Hepatocyte (in vitro differentiated cells): Measurements from ENCODE around the gene RAB38. TPM values are rescaled to one million over a fixed set of nuclear protein-coding genes. Genes with fewer than 3 reads are reported as not detected.

ENCODE experiments used
- DNase-seq: peaks from one replicate; pipeline ENCODE4 v3.0.0-alpha.2; 2016; ENCODE audit warnings: low spot score
- H2AFZ ChIP-seq: fragments of 200-600 bp; sonication (generic); 2 replicates; pipeline ENCODE4 v1.6.0; 2016; ENCODE audit warnings: antibody characterized with exemption, mild to moderate bottlenecking
- H3K27ac ChIP-seq: fragments of 200-600 bp; sonication (generic); 2 replicates; pipeline ENCODE4 v1.5.1; 2016; ENCODE audit warnings: mild to moderate bottlenecking
- H3K27me3 ChIP-seq: fragments of 200-600 bp; sonication (generic); 2 replicates; pipeline ENCODE4 v1.6.1; 2016
- H3K36me3 ChIP-seq: fragments of 200-600 bp; sonication (generic); replicated peaks from 2 replicates; pipeline ENCODE4 v1.5.1; 2016; ENCODE audit warnings: low read depth; ENCODE audit not compliant: insufficient read depth
- H3K4me1 ChIP-seq: fragments of 200-600 bp; sonication (generic); 2 replicates; pipeline ENCODE4 v1.5.1; 2016; ENCODE audit warnings: mild to moderate bottlenecking, moderate library complexity; ENCODE audit not compliant: insufficient read depth
- H3K4me2 ChIP-seq: fragments of 200-600 bp; sonication (generic); 2 replicates; pipeline ENCODE4 v1.6.0; 2016
- H3K4me3 ChIP-seq: fragments of 200-600 bp; sonication (generic); 2 replicates; pipeline ENCODE4 v1.5.1; 2016; ENCODE audit warnings: mild to moderate bottlenecking
- H3K79me2 ChIP-seq: fragments of 200-600 bp; sonication (generic); 2 replicates; pipeline ENCODE4 v1.6.0; 2017; ENCODE audit warnings: mild to moderate bottlenecking
- H3K9me2 ChIP-seq: fragments of 200-600 bp; sonication (generic); replicated peaks from 2 replicates; pipeline ENCODE4 v1.6.0; 2017; ENCODE audit warnings: mild to moderate bottlenecking; ENCODE audit not compliant: insufficient read depth
- H3K9me3 ChIP-seq: fragments of 200-600 bp; sonication (generic); 2 replicates; pipeline ENCODE4 v1.5.1; 2016; ENCODE audit warnings: low read depth, mild to moderate bottlenecking
- H4K20me1 ChIP-seq: fragments of 200-600 bp; sonication (generic); 2 replicates; pipeline ENCODE4 v1.6.0; 2016; ENCODE audit warnings: mild to moderate bottlenecking; ENCODE audit not compliant: insufficient read depth, poor library complexity, severe bottlenecking
- CTCF ChIP-seq: fragments of 200-600 bp; sonication (generic); IDR thresholded peaks from 2 replicates; pipeline ENCODE4 v1.5.1; 2016; ENCODE audit warnings: antibody characterized with exemption, mild to moderate bottlenecking; ENCODE audit not compliant: poor library complexity
- EZH2 ChIP-seq: fragments of 200-600 bp; sonication (generic); IDR thresholded peaks from 2 replicates; pipeline ENCODE4 v1.6.1; 2016; ENCODE audit warnings: antibody characterized with exemption, mild to moderate bottlenecking, borderline replicate concordance
- EZH2phosphoT487 ChIP-seq: fragments of 200-600 bp; sonication (generic); IDR thresholded peaks from one replicate; pipeline ENCODE4 v1.6.1; 2018; ENCODE audit warnings: antibody characterized with exemption, mild to moderate bottlenecking, low read depth, moderate library complexity; ENCODE audit not compliant: unreplicated experiment, severe bottlenecking
- WGBS: methylation state at CpG from one replicate; pipeline ENCODE4 v1.1.6; 2016; ENCODE audit warnings: low lambda C conversion rate; ENCODE audit errors: missing lambda C conversion rate; 5-methylcytosine and 5-hydroxymethylcytosine counted together
- polyA plus RNA-seq: library from polyadenylated mRNA; unstranded; fragments of >200 nt; fragmentation: Nextera tagmentation; extraction: Ambion mirVana; gene quantifications from 2 replicates; pipeline ENCODE4 v1.2.1, GENCODE V29; 2016
- total RNA-seq: library from RNA; depleted of rRNA; stranded (reverse); fragments of >200 nt; gene quantifications from 2 replicates; pipeline ENCODE4 v1.2.3, GENCODE V29; 2014

RAB38 gene
- total and polyA plus RNA-seq, 2 experiments from 2014 or later: 14.6 to 14.8 TPM

GRCh38 chr11:88208745-88209144, 33.5 kb upstream of the RAB38 start:
- H3K27me3 ChIP-seq: no peaks in the 10 kb centered on the region
- no peak overlapping the region for H3K4me3 ChIP-seq
- no peaks in the 10 kb centered on the region for H3K36me3 ChIP-seq
- no peaks in the 10 kb centered on the region for H4K20me1 ChIP-seq
- H3K9me2 ChIP-seq: no peaks in the 10 kb centered on the region
- 89% methylated on average over 2 of the region's 2 CpGs for WGBS
- TF ChIP-seq EZH2 (no peak), CTCF (no peak), EZH2phosphoT487 (no peak)
- DNase-seq: no peak
- H2AFZ ChIP-seq: peak overlapping the region; percentile 6
- no peaks in the 10 kb centered on the region for H3K4me1 ChIP-seq
- no peaks in the 10 kb centered on the region for H3K79me2 ChIP-seq
- H3K27ac ChIP-seq: no peak overlapping the region
- H3K9me3 ChIP-seq: no peaks in the 10 kb centered on the region
- no peak overlapping the region for H3K4me2 ChIP-seq

GRCh38 chr11:88206751-88207150, 31.5 kb upstream of the RAB38 start:
- Histone ChIP-seq H3K9me3 (no peaks in the 10 kb centered on the region), H4K20me1 (no peaks in the 10 kb centered on the region), H3K4me2 (no peak overlapping the region), H3K4me1 (no peaks in the 10 kb centered on the region), H3K36me3 (no peaks in the 10 kb centered on the region), H3K9me2 (no peaks in the 10 kb centered on the region), H3K27me3 (no peaks in the 10 kb centered on the region), H3K79me2 (no peaks in the 10 kb centered on the region), H2AFZ (no peak overlapping the region), H3K27ac (no peak overlapping the region), H3K4me3 (no peak overlapping the region)
- no peak for DNase-seq
- no peak for TF ChIP-seq EZH2
- no peak for TF ChIP-seq CTCF
- TF ChIP-seq EZH2phosphoT487: no peak
- 0% methylated on average over 1 of the region's 1 CpG for WGBS

DNA sequence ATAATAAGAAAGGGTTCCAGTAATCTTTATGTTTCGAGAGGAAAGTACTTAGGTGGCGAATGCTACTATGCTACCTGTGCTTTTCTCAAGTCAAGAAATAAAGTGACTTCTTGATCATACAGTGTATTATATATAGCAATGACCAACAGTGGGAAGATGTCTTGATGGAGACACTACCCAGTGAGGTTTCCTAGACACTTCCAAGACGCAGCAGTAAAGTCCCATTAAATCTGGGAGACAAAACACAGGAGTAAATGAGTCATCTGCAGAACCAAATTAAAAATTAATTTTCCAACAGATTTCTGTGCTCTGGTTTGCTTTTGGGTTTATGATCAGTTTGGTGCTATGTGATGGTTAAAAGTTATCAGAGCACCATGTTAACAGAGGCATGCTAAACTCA, 29.1 kb upstream of the RAB38 start:
- Histone ChIP-seq H3K4me3 (no peak overlapping the region), H2AFZ (no peak overlapping the region), H3K36me3 (no peaks in the 10 kb centered on the region), H3K27me3 (no peaks in the 10 kb centered on the region), H3K27ac (no peak overlapping the region), H3K9me2 (no peaks in the 10 kb centered on the region), H3K9me3 (no peaks in the 10 kb centered on the region), H3K4me1 (no peaks in the 10 kb centered on the region), H3K4me2 (no peak overlapping the region), H4K20me1 (no peaks in the 10 kb centered on the region), H3K79me2 (no peaks in the 10 kb centered on the region)
- WGBS: 92% methylated on average over 3 of the region's 3 CpGs
- no peak for DNase-seq
- no peak for TF ChIP-seq CTCF
- TF ChIP-seq EZH2: no peak
- TF ChIP-seq EZH2phosphoT487: no peak

- no peaks in the 10 kb centered on the region for H3K9me2 ChIP-seq
- H3K27ac ChIP-seq: no peak overlapping the region
- no peaks in the 10 kb centered on the region for H3K4me1 ChIP-seq
- no peak overlapping the region for H2AFZ ChIP-seq
- H3K4me3 ChIP-seq: no peak overlapping the region
- H3K27me3 ChIP-seq: no peaks in the 10 kb centered on the region
- H3K4me2 ChIP-seq: no peak overlapping the region
- no peaks in the 10 kb centered on the region for H4K20me1 ChIP-seq
- H3K36me3 ChIP-seq: no peaks in the 10 kb centered on the region
- DNase-seq: no peak
- no peaks in the 10 kb centered on the region for H3K9me3 ChIP-seq
- no peak for TF ChIP-seq CTCF
- TF ChIP-seq EZH2phosphoT487: no peak
- TF ChIP-seq EZH2: no peak
- no peaks in the 10 kb centered on the region for H3K79me2 ChIP-seq
- WGBS: 91% methylated on average over 2 of the region's 2 CpGs
Measured at GRCh38 chr11:88203604-88204003, 28.4 kb upstream of the RAB38 start.
